ENCODE data around the gene MEIS2.

MEIS2 gene

DNA sequence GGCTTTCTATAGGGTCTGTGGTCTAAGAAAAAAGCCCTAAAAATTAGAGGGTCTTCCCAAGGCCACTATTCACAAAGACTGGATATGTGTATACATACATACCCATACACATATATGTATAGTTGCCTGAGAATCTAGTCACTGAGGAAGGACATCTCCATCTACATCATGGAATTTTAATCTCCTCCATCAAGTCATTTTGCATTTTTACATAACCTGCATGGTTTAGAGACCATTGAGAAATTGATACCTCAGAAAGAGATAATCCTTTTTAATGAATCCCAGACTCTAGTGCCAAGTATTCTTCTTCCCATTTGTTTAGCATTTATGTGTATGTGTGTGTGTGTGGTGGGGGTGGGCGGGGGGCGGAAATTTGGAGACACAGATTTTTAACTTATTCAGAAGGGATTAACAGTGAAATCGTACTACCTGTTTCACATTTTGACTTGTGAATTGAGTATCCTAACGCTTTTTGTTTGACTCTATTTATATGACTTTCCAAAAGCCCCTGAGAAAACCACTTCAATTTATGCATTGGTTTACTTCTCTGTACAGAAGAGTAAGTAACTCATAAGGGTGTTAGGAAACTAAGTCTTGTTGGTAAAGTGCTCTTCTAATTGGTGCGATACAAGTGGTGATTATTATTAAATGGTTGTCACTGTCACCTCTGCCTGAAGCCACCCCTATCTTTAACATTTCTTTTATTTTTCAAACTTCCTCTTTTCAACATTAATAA lies 166.9 kb downstream of the MEIS2 start:
- DNase-seq (ENCODE audit: low spot score): no peak

DNA sequence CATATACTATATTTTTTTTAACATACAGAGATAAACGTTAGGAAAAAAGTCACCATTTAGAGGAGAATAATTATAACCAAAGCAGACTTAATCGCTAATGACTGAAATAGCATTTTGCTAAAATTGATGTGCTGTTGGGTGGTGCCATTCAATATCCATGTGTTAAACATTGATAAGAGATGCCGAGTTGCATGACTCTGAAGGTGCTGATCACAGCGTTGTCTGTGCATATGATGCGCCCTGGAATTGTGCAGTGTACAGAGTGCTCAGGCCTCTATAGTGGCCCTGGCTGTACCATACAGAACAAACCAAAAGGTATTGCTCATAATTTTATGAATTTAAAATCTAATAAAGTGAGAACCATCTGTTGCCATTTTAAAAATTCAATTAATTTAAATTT lies 168.3 kb downstream of the MEIS2 start:
- no peak for DNase-seq (ENCODE audit: low spot score)

GRCh38 chr15:36931434-36931833 lies 168.9 kb downstream of the MEIS2 start:
- DNase-seq (ENCODE audit: low spot score): no peak

GRCh38 chr15:36926427-36926825 lies 173.9 kb downstream of the MEIS2 start:
- DNase-seq (ENCODE audit: low spot score): no peak

DNA sequence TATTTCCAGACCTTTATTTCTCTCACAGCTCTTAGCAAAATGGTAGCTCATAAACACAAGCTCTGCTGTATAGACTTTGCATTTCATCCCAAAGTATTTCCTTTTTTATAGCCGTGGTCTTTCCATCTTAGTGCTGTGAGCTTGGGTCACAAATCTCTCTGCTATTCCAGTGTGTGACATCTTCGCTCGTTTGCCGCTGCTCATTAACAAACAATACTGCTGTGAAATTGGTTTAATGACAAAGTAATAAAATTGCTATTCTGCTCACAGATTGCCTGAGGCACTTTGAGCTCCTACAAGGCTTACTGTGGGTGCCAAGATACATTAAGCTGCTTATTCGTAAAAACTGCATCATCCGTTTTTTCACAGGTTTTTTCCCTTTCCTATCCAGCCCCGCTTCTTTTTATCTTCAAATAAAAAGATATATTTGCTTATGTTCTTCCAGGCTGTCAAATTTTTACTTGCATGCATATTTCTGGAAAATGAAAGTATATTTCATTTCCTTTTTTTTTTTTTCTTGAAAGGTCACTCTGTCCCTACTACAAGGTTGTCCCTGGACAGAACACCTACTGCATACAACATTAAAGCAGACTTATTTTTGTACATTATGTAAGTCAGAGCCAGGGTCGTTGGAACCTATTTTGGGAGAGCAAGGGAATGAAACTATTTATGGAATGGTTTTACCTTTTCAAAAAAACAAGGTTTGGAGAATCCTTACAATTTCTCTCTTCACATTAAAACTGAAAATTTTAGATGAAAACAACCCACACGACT lies 174.5 kb downstream of the MEIS2 start:
- DNase-seq (ENCODE audit: low spot score): no peak

- no peak for DNase-seq (ENCODE audit: low spot score)
Measured at GRCh38 chr15:36925049-36925448, 175.3 kb downstream of the MEIS2 start.

DNA sequence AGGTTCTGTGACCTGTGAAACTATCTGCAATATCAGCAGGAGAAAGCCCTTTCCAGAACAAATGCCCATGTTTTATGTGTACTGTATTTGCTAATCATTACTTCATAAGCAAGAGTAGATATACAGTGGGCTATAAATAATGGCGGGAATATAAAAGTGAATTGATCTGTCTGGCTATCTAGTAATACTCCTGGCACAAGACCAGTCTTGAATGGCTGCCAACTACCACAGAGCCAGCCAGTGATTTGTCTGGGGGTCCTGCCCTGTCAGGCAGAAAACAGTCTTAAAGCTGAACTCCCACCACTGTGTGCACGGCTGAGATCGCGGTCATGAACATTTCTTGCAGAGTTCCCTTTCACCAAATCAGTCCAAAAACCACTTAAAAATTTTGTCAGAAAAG lies 176.3 kb downstream of the MEIS2 start:
- DNase-seq (ENCODE audit: low spot score): no peak

GRCh38 chr15:36921484-36922091 lies 178.8 kb downstream of the MEIS2 start:
- DNase-seq (ENCODE audit: low spot score): no peak

GRCh38 chr15:36917411-36918267 lies 182.7 kb downstream of the MEIS2 start:
- DNase-seq (ENCODE audit: low spot score): no peak

GRCh38 chr15:36914960-36915808 lies 185.2 kb downstream of the MEIS2 start:
- DNase-seq (ENCODE audit: low spot score): no peak

DNA sequence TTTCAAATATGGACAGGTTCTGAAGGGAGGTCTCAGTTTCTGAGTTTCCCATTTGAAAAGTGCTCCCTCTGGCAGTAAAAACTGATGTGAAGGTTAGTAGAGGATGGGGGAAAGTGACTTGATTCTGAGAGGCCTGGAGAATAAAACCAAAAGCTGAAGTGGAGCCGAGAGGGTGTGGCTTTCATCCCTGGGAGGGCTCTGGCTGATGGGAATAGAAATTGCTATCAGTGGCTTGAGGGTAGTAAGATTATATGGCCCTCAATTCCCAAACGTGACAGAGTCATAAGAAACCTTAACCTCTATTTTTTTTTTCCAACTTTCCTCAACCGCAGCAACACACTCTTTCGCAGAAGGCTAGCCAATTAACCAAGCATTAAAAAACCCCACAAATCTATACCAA lies 185.9 kb downstream of the MEIS2 start:
- no peak for DNase-seq (ENCODE audit: low spot score)

GRCh38 chr15:36912311-36912712 lies 188.0 kb downstream of the MEIS2 start:
- no peak for DNase-seq (ENCODE audit: low spot score)

DNA sequence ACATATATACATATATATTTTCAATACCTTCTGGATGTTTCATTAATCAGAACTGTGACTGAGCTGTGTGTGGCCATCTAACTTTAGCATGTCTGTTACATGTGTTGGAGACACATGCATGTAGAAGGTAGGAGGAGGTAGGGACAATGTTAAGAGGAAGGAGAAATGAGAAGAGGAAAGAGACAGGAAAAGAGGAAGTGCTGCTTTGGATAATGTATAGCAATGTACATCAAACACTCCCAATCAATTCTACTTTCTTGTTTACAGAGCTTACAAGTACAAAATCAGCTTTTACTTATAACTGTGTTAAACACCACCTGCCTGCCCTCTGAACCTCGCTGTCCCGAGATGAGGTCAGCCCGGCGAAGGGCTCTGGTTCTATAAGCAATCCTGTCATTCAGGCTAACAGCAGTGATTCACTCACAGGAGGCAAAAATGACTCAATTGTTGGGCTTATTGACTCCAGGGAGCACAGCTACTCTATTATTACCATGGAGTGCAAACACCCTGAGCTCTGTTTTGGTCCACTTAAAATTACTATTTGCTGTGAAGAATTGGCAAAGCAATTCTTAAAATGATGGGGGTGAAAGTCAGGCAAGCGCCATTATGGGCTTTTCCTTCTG lies 188.9 kb downstream of the MEIS2 start:
- DNase-seq (ENCODE audit: low spot score): peak; percentile 72

DNA sequence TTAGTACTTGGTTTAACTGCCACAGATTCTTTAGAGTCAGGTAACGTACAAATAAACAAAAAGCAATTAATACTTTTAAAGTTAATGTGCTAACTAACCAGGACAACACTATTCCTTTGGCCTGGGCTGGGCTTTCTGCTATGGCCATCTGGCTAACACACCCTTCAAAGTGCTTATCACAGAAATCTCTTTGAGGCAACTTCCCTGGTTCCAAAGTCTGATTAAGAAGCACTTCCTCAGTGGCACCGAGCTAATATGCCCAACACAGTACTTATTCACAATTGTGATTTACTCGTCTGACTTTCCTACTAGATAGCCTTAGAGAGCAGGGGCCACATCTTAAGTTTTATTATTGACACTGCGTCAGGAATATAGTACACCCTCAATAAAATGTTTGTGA lies 191.4 kb downstream of the MEIS2 start:
- no peak for DNase-seq (ENCODE audit: low spot score)

DNA sequence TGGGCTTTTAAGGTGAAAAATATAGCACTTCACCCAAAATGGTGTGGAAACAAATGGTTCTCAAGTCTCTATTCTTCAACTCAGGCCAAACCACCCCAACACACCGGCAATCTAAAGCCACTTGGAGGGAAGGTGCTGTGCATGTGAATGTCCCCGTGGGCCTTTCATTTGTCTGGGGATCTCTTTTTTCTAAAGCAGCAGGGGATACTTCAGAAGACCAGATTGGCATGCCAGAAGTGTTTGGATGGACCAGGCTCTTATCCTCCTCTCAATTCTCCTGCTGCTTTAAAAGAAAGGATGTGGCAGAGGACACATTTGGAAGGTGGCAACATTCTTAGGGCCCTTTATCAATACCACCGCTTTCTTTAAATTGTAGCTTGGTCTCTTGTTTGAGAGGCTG lies 193.1 kb downstream of the MEIS2 start:
- no peak for DNase-seq (ENCODE audit: low spot score)

- no peak for DNase-seq (ENCODE audit: low spot score)
Measured at GRCh38 chr15:36905908-36906307, 194.4 kb downstream of the MEIS2 start.

- DNase-seq (ENCODE audit: low spot score): no peak
Measured at GRCh38 chr15:36904715-36905114, 195.6 kb downstream of the MEIS2 start.

DNA sequence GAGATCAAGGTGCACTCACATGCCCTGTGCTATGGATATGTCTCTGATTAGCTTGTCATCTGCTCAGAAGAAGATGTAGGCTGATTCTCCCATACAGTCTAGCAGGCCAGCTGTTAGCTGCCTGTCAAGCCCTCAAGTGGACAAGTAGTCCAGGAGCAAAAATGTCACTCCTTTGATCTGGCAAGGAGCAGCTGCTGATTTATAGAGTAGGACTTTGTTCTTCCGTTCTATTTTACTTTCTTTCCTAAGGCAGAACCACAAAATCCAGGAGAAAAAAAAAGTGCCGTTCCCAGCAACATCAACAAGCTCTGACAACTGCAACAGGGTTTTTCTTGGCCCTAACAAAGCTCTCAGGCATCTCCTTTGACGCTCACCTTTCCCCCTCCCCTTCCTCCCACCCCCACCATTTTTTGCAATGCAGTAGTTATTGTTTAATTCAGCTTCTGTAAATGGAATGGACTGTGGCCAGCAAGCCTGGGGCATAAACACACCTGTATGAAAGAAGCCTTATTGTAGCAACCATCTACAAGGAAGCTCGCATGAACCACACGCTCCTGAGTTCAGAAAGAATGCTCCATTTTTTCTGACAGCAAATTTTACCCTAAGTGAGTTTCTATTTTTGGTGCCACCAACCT lies 196.3 kb downstream of the MEIS2 start:
- no peak for DNase-seq (ENCODE audit: low spot score)

DNA sequence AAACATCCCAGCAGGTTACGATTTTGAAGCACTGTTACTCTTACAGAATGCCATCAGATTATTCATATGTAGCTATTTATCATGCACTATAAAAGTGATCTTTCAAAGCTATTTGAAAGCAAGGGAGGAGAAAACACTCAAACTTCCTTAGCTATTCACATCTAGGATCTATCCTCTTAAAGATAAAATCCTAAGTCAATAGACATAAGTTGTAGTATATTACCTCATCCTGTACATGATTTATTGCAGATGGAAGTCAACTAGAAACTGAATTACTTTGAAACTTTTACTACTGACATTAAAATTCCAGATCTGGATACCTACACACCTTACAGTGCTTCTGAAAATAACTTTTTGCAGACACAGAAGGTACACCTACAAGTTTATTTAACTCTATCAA lies 197.2 kb downstream of the MEIS2 start:
- DNase-seq (ENCODE audit: low spot score): no peak

DNA sequence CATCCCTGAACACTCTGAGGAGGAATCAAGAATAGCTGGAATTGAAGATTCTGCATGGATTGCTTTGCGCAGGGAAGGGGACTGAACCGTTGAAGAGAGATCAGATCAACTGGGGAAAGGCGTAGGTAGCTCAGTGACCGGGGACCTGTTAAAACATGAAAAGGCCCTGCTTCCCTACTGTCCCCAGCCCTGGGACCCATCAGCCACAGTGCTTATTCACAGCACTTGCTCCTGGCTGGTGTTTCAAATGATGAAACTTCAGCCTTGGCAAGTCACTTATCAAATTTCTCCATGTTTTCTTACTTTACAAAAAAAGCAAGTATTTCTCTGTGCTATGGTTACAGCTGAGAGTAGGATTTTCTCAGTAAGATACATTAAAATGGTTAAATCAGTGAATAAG lies 199.3 kb downstream of the MEIS2 start:
- DNase-seq (ENCODE audit: low spot score): no peak

Data from RKO (cell line).